ENCODE data around the gene IRGC. TPM values are rescaled to one million over a fixed set of nuclear protein-coding genes. Genes with fewer than 3 reads are reported as not detected.

The IRGC gene
- total and polyA plus RNA-seq, 2 of the 13 experiments (the other 11 are each of a cell fraction or from before 2014, with no cell fraction given), result not detected

DNA sequence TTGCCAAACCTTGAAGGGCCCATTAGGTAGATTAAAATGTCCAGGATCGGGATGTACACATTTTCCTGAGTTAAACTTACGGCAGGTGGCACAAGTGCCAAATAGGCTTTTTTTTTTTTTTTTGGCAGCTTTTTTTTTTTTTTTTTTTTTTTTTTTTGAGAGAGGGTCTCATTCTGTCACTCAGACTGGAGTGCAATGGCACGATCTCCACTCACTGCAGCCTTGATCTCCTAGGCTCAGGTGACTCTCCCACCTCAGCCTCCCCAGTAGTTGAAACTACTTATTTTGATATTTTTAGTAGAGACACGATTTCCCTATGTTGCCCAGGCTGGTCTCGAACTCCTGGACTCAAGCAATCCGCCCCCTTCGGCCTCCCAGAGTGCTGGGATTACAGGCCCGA, 9.0 kb downstream of the IRGC start:
- H3K27ac ChIP-seq (ENCODE audit: extremely low read length, insufficient read depth, low read length), result no peak overlapping the region
- H3K9ac ChIP-seq (ENCODE audit: insufficient read depth, low read depth, low read length), result no peak overlapping the region
- DNase-seq (ENCODE audit: low spot score), result no peak
- H3K36me3 ChIP-seq (replicated peaks in 1 of 2; ENCODE audit: control insufficient read depth in 1 of 2, insufficient read depth in 2 of 2, low read length in 2 of 2), result peaks cover 2 to 6% of the 10 kb centered on the region in 2 experiments; a peak in 3 of 5 replicates
- POLR2A ChIA-PET, result interaction anchor here (1.0 kb wide), 1 partner anchor 46 kb away, joined by 4 read pairs; no protein-coding TSS in a partner anchor
- ATAC-seq, result no peak
- in situ Hi-C loops (cut with HindIII; ENCODE audit: extremely low pct_ligation_motif_present, low pct_unique_long_range_greater_than_20kb) (no loop called here), intact Hi-C loops (cut with micrococcal nuclease; ENCODE audit: unreplicated experiment) (no loop called here)
- no peak overlapping the region for H2AFZ ChIP-seq (ENCODE audit: low read length)
- no peak for FAIRE-seq
- no peak overlapping the region for H3K4me3 ChIP-seq (replicated peaks in 1 of 3; ENCODE audit: insufficient read depth in 1 of 3, low read depth in 2 of 3, low read length in 3 of 3)
- no TSS peak for BruUV-seq (replicated peaks)
- no peaks in the 10 kb centered on the region for H4K20me1 ChIP-seq (ENCODE audit: insufficient read depth, low read length)
- peaks cover 0 to 1% of the 10 kb centered on the region in 2 experiments; a peak in 1 of 5 replicates for H3K27me3 ChIP-seq (ENCODE audit: control insufficient read depth in 1 of 2, insufficient read depth in 2 of 2, low read length in 2 of 2)
- H3K9me3 ChIP-seq (ENCODE audit: low read length), result no peaks in the 10 kb centered on the region
- H3K79me2 ChIP-seq (ENCODE audit: insufficient read depth, low read length), result no peaks in the 10 kb centered on the region
- WGBS (ENCODE audit: low lambda C conversion rate), result 65% methylated on average over 8 of the region's 8 CpGs
- CTCF ChIA-PET (ENCODE audit: low intra/inter-chr PET ratio, low total read pairs), result no interaction called here
- no peaks in the 10 kb centered on the region for H3K4me1 ChIP-seq (ENCODE audit: insufficient read depth, low read length)
- H3K4me2 ChIP-seq (ENCODE audit: low read depth, low read length), result no peak overlapping the region
- TF ChIP-seq ZNF496 (CRISPR knock-in tag; IDR thresholded peaks at IDR 0.05; ENCODE audit: insufficient replicate concordance) (no peak), MED8 (CRISPR knock-in tag; IDR thresholded peaks at IDR 0.05; ENCODE audit: insufficient replicate concordance) (no peak), ATAD3A (CRISPR knock-in tag; IDR thresholded peaks at IDR 0.05) (no peak), DMAP1 (CRISPR knock-in tag; IDR thresholded peaks at IDR 0.05) (no peak), ZFP82 (CRISPR knock-in tag; IDR thresholded peaks at IDR 0.05; ENCODE audit: borderline replicate concordance) (no peak), ZFYVE20 (CRISPR knock-in tag; IDR thresholded peaks at IDR 0.05; ENCODE audit: borderline replicate concordance, low read depth) (no peak), NFRKB (IDR thresholded peaks at IDR 0.05) (no peak), SOX13 (IDR thresholded peaks at IDR 0.05) (no peak), SOX13 (CRISPR knock-in tag; conservative IDR thresholded peaks at IDR 0.05 in 1 of 2, IDR thresholded peaks at IDR 0.05 in 1 of 2) (no peak), RBFOX2 (IDR thresholded peaks at IDR 0.05; ENCODE audit: low read depth, low read length) (no peak), RAD21 (CRISPR knock-in tag; IDR thresholded peaks at IDR 0.05) (no peak), ZNF34 (CRISPR knock-in tag; IDR thresholded peaks at IDR 0.05; ENCODE audit: borderline replicate concordance) (no peak)
- TF ChIP-seq, protein P1, sequence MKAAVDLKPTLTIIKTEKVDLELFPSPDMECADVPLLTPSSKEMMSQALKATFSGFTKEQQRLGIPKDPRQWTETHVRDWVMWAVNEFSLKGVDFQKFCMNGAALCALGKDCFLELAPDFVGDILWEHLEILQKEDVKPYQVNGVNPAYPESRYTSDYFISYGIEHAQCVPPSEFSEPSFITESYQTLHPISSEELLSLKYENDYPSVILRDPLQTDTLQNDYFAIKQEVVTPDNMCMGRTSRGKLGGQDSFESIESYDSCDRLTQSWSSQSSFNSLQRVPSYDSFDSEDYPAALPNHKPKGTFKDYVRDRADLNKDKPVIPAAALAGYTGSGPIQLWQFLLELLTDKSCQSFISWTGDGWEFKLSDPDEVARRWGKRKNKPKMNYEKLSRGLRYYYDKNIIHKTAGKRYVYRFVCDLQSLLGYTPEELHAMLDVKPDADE (CRISPR knock-in tag; IDR thresholded peaks at IDR 0.05), result no peak
- TF ChIP-seq, protein P2, sequence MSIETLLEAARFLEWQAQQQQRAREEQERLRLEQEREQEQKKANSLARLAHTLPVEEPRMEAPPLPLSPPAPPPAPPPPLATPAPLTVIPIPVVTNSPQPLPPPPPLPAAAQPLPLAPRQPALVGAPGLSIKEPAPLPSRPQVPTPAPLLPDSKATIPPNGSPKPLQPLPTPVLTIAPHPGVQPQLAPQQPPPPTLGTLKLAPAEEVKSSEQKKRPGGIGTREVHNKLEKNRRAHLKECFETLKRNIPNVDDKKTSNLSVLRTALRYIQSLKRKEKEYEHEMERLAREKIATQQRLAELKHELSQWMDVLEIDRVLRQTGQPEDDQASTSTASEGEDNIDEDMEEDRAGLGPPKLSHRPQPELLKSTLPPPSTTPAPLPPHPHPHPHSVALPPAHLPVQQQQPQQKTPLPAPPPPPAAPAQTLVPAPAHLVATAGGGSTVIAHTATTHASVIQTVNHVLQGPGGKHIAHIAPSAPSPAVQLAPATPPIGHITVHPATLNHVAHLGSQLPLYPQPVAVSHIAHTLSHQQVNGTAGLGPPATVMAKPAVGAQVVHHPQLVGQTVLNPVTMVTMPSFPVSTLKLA (IDR thresholded peaks at IDR 0.05), result no peak
- TF ChIP-seq, protein P3, sequence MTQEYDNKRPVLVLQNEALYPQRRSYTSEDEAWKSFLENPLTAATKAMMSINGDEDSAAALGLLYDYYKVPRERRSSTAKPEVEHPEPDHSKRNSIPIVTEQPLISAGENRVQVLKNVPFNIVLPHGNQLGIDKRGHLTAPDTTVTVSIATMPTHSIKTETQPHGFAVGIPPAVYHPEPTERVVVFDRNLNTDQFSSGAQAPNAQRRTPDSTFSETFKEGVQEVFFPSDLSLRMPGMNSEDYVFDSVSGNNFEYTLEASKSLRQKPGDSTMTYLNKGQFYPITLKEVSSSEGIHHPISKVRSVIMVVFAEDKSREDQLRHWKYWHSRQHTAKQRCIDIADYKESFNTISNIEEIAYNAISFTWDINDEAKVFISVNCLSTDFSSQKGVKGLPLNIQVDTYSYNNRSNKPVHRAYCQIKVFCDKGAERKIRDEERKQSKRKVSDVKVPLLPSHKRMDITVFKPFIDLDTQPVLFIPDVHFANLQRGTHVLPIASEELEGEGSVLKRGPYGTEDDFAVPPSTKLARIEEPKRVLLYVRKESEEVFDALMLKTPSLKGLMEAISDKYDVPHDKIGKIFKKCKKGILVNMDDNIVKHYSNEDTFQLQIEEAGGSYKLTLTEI (CRISPR knock-in tag; conservative IDR thresholded peaks at IDR 0.05), result no peak
- TF ChIP-seq, protein P4, sequence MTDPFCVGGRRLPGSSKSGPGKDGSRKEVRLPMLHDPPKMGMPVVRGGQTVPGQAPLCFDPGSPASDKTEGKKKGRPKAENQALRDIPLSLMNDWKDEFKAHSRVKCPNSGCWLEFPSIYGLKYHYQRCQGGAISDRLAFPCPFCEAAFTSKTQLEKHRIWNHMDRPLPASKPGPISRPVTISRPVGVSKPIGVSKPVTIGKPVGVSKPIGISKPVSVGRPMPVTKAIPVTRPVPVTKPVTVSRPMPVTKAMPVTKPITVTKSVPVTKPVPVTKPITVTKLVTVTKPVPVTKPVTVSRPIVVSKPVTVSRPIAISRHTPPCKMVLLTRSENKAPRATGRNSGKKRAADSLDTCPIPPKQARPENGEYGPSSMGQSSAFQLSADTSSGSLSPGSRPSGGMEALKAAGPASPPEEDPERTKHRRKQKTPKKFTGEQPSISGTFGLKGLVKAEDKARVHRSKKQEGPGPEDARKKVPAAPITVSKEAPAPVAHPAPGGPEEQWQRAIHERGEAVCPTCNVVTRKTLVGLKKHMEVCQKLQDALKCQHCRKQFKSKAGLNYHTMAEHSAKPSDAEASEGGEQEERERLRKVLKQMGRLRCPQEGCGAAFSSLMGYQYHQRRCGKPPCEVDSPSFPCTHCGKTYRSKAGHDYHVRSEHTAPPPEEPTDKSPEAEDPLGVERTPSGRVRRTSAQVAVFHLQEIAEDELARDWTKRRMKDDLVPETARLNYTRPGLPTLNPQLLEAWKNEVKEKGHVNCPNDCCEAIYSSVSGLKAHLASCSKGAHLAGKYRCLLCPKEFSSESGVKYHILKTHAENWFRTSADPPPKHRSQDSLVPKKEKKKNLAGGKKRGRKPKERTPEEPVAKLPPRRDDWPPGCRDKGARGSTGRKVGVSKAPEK (CRISPR knock-in tag; IDR thresholded peaks at IDR 0.05; ENCODE audit: borderline replicate concordance), result no peak
- TF ChIP-seq, protein P5, sequence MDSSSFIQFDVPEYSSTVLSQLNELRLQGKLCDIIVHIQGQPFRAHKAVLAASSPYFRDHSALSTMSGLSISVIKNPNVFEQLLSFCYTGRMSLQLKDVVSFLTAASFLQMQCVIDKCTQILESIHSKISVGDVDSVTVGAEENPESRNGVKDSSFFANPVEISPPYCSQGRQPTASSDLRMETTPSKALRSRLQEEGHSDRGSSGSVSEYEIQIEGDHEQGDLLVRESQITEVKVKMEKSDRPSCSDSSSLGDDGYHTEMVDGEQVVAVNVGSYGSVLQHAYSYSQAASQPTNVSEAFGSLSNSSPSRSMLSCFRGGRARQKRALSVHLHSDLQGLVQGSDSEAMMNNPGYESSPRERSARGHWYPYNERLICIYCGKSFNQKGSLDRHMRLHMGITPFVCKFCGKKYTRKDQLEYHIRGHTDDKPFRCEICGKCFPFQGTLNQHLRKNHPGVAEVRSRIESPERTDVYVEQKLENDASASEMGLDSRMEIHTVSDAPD (CRISPR knock-in tag; IDR thresholded peaks at IDR 0.05), result no peak

Measured in HepG2 (cell line).